CD4-positive, alpha-beta T cell treated with Interleukin-12 subunit alpha and Interleukin-12 subunit beta, for 1 hour (primary cell): ENCODE results near the gene CAVIN1.
"Not testable (repeated sequence)": the region's sequence is repeated elsewhere in the genome, so short reads cannot be mapped to it uniquely, and the experiment has no call there.

Experiments
- DNase-seq: peaks from one replicate; pipeline ENCODE4 v3.0.0-alpha.2; 2020

CAVIN1 gene

DNA sequence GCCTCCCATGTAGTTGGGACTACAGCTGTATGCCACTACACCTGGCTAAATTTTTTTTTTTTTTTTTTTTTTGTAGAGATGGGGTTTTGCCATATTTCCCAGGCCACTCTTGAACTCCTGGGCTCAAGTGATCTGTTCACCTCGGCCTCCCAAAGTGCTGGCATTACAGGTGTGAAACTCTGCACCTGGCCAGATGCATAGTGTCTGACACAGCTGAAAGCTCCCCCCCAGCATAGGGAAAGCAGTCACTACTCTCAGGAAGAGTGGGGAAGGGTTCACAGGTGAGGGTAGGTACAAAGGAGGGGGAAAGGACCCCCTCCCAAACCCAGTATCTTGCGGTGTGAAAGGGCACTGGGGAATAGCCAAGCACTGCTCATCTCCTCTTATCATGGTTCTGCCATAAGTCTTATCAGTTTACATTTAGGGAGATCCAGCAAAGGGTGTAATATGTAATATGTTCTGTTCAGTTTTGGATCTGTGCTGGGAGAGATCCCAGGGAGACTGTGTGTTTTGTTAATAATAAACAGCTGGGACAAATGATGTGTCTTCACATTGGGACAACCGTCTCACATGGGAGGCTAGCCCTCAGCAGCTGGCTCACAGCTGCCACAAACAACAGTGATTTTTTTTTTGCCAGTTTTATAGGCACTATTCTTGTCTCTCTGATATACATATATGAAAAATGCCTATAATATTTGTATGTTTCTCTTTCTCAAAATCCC is 6.8 kb upstream of the CAVIN1 start:
- DNase-seq: no peak

DNA sequence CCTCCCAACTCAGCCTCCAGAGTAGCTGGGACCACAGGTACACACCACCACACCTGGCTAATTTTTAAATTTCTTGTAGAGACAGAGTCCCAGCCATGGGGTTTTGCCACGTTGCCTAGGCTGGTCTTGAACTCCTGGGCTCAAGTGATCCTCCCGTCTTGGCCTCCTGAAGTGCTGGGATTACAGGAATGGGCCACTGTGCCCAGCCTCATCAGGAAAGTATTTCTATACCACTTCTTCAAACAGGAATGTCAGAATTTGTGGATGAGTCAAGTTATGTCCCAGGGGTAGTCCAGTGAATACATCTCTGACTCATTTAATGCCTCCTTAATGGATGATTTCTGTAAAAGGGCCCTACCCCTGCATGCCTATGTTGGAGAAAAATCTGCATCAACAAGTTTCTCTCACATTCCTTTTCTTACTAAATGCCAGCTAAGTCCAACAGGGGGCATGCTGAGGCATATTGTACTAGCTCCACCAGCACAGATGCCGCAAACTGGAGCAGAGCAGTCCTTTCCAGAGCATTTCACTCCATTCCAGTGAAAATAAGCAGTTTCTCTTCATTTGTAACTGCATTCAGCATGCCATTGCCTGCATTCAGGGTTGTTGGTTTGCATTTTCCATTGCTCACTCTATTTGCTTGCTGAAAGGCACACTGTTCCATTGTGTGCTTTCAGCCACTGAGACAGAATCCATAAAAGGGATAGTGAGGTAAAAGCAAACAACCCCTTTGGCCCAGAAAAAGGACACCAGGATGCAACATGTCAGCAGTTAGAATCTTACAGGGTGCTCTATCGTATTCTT is 5.3 kb upstream of the CAVIN1 start:
- DNase-seq: peak; percentile 64

DNA sequence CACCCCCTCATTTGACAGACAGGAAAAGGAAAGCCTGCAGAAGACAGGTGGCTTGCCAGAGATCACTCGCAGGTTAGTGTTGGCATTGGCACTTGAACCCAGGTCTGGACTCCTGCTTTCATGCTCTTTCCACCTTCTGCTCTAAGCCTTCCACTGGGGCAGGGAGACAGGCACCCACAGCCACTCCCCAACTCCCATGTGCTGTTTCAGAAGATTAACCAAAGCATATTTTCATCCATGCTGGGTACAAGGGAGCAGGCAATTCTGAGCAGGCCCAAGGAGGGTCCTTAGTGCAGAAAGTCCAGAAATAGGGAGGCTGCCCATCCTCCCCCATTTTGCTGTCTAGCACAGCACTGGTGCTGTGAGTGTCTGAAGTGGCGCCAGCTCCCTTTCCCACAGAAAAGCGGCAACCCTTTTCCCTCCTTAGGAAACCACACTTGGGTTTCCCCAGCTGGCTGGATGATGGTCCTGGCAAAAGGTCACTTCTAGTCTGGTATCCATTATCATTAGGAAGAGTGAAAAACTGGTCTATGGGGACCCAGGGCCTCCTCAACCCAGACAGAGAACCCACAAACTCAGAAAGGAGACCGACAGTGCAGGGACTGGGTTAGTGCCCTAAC is 2.0 kb upstream of the CAVIN1 start:
- no peak for DNase-seq

DNA sequence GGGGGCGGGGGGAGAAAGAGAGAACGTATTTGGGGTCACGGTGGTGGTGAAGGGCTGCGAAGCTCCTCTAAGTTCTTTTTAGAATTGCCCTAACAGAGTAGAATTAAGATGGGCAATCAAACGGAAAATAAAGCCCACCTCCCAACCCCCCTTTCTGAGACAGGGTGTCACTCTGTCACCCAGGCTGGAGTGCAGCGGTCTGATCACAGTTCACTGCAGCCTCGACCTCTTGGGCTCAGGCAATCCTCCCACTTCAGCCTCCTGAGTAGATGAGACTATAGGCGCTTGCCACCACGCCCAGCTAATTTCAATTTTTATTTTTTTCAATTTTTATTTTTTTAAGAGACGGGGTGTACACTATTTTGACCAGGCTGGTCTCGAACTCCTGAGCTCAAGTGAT is 710 bp upstream of the CAVIN1 start:
- no peak for DNase-seq

DNA sequence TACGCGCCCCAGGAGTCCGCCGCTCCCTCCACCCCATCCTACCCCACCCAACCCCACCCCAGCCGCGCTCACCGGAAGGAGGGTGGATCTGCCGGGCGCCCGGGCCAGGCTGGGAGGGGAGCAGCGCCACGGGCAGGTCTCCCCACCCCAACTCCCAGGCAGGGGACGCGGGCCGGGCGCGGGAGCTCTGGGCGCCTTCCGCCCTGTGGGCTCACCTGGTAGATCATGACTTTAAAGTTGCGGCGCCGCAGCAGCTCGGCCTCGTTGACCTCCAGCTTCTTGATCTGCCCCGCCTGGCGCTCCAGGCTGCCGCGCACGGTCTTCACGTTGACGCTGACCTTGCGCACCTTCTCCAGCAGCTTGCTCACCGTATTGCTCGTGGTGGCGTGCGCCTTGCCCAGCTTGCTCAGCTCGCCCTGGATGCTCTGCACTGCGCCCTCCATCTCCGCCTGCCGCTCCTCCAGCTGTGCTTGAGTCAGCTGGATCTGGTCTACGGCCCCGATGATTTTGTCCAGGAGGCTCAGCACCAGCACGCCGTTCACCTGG is 571 bp downstream of the CAVIN1 start:
- peak; percentile 20 for DNase-seq

DNA sequence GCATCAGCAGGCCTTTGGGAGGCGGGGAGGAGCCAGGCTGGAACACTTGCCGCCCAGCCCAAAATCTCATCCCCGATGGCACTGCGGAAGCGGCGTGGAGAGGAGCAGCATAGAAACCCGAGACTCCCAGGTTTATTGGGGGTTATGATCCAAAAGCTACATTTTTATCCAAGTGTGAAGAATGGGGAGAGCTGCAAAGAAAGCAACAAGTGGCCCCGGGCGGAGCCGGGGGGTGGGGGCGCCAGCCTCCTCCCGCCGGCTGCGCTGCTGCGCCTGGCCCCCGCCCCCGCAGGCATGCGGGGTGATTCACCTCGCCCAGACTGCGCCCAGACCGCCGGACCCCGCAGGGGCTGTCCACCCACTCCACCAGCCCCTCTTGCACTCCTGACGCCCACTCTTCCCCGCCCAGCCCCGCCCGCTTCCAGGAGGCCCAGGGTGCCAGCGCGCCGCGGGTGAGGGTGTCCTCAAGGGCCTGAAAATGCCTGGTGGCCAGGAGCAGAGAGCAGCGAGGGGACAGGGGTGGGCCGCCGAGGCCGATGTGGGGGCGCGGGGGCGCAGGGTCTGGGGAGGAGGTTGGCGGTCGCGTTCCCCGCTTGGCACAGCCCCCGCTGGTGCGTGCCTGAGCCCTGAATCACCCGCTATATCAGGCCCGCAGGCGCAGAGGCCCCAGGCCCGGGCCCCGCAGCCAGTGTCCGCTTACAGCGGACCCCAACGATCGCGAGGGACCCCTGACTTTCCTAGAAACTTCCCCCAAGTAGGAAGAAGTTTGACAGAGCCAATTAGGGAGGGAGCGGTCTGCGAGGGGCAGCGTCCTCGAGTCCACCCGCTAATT is 1.3 kb downstream of the CAVIN1 start:
- DNase-seq: no peak

DNA sequence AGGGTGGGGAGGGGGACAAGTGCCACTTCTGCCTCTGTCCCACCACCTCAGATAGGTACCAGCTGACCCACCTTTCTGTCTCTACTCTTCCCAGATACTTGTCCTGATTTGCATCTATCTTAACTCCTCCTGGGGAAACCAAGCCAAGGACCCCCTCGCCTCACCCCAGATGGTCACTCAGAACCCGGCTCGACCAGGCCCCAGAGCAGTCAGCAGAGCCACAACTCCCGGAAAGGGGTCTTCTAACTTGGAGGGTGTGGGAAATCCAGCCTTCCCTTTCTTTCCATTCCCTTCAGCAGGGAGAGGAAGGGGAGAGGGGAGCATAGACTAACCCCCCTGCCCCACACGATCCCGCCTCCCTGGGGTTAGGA is 1.9 kb downstream of the CAVIN1 start:
- DNase-seq: no peak

DNA sequence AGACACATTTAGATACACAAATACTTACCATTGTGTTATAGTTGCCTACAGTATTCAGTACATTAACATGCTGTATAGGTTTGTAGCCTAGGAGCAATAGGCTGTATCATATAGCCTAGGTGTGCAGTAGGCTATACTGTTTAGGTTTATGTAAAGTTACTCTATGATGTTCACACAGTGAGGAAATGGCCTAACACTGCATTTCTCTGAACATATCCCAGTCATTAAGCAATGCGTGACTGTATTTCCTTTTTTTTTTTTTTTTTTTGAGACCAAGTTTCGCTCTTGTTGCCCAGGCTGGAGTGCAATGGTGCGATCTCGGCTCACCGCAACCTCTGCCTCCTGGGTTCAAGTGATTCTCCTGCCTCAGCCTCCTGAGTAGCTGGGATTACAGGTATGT is 5.1 kb downstream of the CAVIN1 start:
- not testable (repeated sequence) for DNase-seq

DNA sequence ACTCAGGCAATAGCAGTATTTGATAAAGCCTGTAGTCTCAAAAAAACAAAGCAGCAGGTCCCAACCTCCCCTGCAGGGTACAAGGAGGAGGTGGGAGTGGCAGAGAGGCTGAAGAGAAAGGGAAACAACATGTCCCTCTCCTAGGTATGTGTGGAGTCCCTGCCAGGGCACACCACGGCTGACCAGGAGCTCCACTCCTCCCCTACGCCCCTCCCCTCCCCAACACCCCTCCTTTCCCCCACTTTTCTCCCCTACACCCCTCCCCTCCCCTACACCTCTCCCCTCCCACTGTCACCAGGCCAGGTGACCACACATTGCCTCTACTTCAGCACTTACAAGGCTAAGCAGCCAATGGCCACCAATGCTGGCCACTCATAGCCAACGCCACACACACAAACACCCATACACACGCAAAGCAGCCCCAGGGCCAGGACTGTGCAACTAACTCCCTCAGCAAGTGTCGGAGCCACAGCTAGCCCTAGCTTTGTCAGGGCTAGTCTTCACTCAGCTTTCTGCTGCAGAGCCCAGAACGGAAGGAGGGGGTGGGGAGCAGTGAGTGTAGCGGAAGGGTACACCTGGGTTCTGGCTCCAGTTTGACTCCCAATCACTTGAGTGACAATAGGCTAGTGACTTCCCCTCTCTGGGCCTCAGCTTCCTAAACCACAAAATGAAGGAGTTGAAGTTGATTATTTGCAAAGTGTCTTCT is 8.2 kb downstream of the CAVIN1 start:
- DNase-seq: peak; percentile 39

DNA sequence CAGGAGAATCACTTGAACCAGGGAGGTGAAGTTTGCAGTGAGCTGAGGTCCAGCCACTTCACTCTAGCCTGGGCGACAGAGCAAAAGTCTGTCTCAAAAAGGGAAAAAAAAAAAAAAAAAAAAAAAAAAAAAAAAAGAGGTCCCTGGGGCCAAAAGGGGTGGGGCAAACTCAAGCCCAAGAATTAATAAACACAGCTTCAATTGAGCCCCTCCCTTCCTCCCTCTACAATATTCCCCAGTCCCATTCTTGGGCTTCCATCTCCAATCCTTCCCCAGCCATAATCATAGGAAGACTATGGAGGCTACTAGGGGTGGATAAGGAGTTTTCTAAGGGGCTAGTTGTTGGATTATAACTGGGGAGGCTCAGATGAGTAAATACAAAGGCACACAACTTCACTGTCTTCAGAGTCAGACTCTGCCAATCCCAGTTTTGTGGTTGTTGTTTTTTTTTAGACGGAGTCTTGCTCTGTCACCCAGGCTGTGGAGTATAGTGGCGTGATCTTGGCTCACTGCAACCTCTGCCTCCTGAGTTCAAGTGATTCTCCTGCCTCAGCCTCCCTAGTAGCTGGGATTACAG is 9.5 kb downstream of the CAVIN1 start:
- no peak for DNase-seq

DNA sequence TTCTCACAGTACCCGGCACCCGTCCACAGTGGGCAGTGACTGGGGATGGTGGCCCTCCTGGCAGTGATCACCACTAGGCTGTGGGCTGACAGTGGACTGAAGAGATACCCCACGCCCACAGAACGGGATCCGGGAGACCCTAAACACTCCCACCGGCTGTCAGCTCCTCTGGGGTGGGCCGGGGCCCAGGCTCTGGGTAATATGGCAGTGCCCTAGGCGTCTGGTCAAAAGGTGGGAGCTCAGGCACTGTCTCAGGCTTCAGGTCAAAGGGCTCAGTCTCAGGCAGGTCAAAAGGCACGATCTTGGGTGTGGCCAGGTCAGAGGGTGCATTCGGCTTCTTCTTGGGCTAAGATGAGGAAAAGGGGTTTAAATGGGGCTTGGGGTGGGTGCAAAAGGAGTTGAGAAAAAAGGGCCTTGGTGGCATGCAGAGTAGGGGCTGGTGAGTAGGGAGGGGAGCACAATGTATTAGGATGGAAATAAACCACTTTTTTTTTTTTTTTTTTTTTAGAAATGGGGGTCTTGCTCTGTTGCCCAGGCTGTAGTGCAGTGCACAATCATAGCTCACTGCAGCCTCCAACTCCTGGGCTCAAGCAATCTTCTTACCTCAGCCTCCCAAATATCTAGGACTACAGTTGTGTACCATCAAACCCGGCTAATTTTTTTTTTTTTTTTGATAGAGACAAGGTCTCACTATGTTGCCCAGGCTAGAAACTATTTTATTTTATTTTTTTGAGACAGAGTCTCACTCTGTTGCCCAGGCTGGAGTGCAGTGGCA is 11.0 kb downstream of the CAVIN1 start:
- DNase-seq: no peak

DNA sequence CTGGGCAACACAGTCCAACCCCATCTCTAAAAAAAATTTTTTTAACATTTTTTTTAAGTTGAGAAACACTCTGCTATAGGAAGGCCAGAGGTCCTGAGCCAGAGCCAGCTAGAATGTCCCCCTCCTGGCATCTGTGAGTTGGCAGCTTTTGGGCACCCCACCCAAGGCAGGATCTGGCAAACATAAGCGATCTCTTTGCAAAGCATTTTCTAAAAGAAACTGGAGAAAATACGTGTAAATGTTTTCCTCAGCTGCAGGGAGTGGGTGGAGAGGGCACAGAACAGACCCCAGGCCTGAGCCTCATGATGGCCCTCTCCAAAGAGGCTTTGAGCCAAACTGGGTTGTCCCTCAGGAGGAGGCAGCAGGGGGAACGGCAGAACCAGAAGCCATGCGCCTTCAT is 11.7 kb downstream of the CAVIN1 start:
- no peak for DNase-seq

DNA sequence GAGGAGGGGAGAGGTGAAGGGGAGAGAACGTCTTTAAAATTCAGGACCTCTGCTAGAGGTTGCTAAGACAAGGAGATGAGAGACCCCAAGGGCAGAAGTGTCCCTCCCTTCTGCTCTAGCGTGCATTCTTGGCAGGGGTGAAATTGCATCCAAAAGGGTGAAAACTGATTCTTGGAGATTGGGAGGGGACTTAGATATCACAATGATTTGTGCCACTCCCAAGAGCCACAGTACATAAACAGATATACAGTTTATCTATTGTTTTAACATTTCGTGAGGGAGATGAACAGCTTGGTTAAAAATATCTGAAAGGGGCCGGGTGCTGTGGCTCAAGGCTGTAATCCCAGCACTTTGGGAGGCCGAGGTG is 12.8 kb downstream of the CAVIN1 start:
- no peak for DNase-seq

DNA sequence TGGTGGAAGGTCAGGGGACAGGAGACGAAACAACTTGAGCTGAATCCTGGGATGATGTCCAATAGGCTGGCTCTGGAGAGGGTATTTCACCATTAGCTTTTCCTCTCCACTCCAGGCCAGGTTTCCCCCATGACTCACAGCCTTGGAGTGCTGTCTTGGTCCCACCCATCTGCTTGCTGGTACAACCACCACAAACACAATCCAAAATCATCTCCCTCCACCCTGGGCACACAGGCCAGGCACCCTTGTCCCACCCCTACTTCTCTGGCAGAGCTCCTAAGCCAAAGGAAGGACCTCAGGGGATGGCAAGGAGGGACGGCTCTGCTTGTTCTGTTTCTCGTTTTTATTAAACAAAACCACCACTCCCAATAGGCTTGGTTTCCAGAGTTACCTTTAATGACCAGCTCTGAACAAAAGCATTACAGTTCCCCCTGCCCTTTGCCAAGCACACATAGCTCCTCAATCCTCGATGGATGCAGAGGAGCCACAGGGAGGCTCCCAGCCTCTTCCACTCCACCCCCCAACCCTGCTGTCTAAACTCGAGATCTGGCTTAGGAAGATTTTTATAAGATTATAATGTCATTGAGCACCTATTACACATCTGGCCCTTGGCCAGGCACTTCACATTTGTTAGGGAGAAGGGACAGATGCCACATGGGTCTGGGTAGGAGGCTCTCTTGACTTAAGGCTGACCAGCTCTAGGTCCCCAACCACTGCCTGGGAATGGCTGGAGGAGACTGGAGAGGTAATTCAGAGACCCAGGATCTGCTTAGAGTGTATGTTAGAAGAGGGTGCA is 13.3 kb downstream of the CAVIN1 start:
- no peak for DNase-seq

DNA sequence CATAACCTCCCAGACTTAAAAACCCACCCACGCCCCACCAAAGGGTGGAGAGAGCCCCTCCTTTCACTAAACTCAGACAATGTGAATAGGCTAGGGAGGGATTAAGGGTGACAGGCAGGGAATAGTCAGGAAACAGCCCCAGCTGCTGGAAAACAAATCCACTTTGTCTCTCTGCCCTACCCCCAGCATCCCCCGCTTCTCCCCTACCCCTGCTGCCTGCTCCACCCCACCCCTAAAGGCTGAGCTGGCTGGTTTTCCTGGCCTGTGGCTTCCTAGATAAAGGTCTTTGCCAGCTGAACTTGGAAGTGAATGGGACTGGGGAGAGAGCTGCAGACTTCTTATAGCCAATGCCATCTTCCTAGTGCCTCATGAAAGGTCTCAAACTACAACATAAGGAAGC is 15.0 kb downstream of the CAVIN1 start:
- no peak for DNase-seq

DNA sequence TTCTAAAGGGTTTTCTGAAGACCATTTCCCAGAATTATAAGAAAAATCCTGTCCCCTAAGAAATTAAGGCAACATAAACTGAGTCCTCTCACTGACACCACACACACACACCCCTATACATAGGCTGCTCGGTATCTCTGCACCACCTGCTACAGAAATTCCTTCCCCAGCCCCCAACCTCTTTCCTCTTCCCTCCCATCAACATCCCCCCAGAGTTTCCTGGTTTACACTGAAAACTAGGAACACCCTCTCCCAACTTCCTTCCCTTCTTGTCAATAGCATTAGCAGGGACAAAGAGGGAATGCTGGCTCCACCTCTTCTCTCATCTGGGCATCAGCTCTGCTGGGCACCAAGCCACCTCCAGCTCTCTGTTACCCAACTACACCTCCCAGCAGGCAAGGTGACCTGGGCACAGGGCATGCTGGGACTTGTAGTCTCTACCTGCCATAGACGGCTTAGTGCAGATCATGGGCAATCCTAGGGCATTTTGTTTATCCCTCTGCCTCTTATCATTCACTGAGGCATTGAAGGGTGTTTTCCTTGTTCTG is 15.7 kb downstream of the CAVIN1 start:
- peak; percentile 73 for DNase-seq

DNA sequence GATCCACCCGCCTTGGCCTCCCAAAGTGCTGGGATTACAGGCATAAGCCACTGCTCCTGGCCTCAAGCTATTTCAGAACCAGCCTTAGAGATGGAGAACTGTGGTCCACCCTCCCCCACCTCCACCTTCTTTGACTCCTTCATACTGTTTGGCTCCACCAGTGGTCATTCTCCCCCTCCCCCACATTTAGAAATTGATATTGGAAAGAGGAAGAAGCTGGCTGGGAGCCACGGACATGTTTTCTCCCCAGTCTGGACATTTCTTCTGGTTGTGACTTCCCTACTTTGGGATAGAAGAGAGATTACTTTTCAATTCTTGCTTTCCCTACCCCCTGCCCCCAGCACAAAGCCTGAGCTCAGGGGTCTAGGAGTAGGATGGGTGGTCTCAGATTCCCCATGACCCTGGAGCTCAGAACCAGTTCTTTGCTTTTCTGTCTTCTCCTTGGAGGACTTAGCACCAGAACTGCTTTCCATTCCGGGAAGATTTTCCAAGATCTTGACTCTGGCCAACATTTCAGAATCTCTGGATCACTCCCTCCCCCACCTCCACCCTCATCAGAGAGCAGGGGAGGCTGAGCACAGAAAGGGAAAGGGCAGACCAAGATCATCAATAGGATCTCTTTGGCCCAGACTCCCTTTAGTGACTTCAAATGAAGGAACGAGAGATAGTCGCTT is 16.3 kb downstream of the CAVIN1 start:
- DNase-seq: no peak

DNA sequence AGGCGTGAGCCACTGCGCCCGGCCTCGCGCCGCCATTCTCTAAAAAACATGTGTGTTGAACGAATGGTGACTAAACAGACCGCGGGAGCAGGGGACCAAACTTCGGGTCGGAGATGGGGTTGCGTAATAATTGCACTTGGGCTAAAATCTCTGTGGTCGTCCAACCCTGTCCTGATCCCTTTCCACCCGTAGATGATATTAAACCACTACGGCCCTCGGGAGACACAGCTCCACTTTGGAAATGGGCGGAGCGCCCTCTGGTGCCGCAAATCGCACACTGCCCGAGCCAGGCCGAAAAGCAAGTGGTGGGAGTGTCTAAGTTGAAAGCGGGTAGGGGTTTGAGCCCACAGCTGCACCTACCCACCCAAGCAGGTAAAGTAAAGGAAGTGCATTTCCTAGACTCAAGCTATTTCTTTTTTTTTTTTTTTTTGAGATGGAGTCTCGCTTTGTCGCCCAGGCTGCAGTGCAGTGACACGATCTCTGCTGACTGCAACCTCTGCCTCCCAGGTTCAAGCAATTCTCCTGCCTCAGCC is 17.0 kb downstream of the CAVIN1 start:
- peak; percentile 85 for DNase-seq

DNA sequence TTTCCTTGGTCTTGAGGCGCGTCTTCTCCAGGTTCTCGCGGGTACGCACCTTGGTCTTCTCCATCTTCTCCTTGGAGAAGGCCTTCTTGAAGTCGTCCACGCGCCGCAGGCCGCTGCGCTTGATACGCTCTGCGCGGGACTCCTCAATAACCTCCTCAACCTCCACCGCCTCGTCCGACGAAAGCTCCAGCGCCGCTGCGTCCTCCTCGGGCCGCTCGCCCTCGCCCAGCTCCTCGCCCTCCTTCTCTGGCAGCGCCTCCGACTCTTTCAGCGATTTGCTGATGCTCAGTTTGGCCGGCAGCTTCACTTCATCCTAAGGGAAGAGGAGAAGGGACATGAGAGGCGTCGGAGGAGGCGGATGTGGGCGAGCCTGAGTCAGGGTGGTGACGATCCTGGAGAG is 18.0 kb downstream of the CAVIN1 start:
- no peak for DNase-seq
